Stimulated activated CD4-positive, alpha-beta T cell treated with anti-CD3 and anti-CD28 coated beads, Interleukin-1b, Interleukin-23, amount 100 ng/mL, for 1 hour (primary cell): ENCODE results near the gene SLC5A11.
"Not testable (repeated sequence)": the region's sequence is repeated elsewhere in the genome, so short reads cannot be mapped to it uniquely, and the experiment has no call there.

Source experiments
- DNase-seq, 2 donors: peaks; one replicate each; pipeline ENCODE4 v3.0.0-alpha.2; 2020; ENCODE audit warnings: low read depth in 2 of 2

The SLC5A11 gene

GRCh38 chr16:24834459-24835335, 11.1 kb upstream of the SLC5A11 start:
- DNase-seq = no peak

GRCh38 chr16:24836836-24837235, 8.9 kb upstream of the SLC5A11 start:
- no peak for DNase-seq

- no peak for DNase-seq
Measured at GRCh38 chr16:24837969-24838368, 7.8 kb upstream of the SLC5A11 start.

- no peak for DNase-seq
Measured at GRCh38 chr16:24838554-24839266, 7.1 kb upstream of the SLC5A11 start.

- no peak for DNase-seq
Measured at GRCh38 chr16:24839347-24839972, 6.3 kb upstream of the SLC5A11 start.

GRCh38 chr16:24841291-24841690, 4.5 kb upstream of the SLC5A11 start:
- DNase-seq = no peak

GRCh38 chr16:24844101-24845030, 1.4 kb upstream of the SLC5A11 start:
- DNase-seq = no peak

- not testable (repeated sequence) for DNase-seq
Measured at GRCh38 chr16:24845031-24845365, 765 bp upstream of the SLC5A11 start.

- no peak for DNase-seq
Measured at GRCh38 chr16:24846548-24847357, 990 bp downstream of the SLC5A11 start.

GRCh38 chr16:24847358-24847664, 1.5 kb downstream of the SLC5A11 start:
- DNase-seq = no peak

GRCh38 chr16:24848065-24848464, 2.3 kb downstream of the SLC5A11 start:
- no peak for DNase-seq

- no peak for DNase-seq
Measured at GRCh38 chr16:24849641-24850040, 3.9 kb downstream of the SLC5A11 start.

- no peak for DNase-seq
Measured at GRCh38 chr16:24850289-24850938, 4.7 kb downstream of the SLC5A11 start.

GRCh38 chr16:24851700-24852099, 5.9 kb downstream of the SLC5A11 start:
- no peak for DNase-seq

- DNase-seq = no peak
Measured at GRCh38 chr16:24852281-24852721, 6.5 kb downstream of the SLC5A11 start.

GRCh38 chr16:24853169-24853824, 7.5 kb downstream of the SLC5A11 start:
- no peak for DNase-seq

- DNase-seq = no peak
Measured at GRCh38 chr16:24853830-24854229, 8.1 kb downstream of the SLC5A11 start.

- no peak for DNase-seq
Measured at GRCh38 chr16:24854607-24855171, 8.9 kb downstream of the SLC5A11 start.

GRCh38 chr16:24855678-24856077, 9.9 kb downstream of the SLC5A11 start:
- no peak for DNase-seq
